Fibroblast of lung (primary cell): ENCODE measurements around the gene LAT.

Source experiments
- CTCF ChIP-seq, 2 donors: IDR thresholded peaks in 1 of 2; conservative IDR thresholded peaks in 1 of 2; 1 replicate in 1 of 2; 2 replicates in 1 of 2; pipeline ENCODE4 v1.5.1; 2011 to 2012; ENCODE audit warnings: low read length in 2 of 2, control low read depth in 1 of 2, inconsistent platforms in 1 of 2, low read depth in 1 of 2, mild to moderate bottlenecking in 1 of 2
- EZH2 ChIP-seq: IDR thresholded peaks from 2 replicates; pipeline ENCODE4 v1.5.1; 2012; ENCODE audit warnings: low read length, control low read depth, mild to moderate bottlenecking; ENCODE audit errors: missing control alignments

- TF ChIP-seq CTCF (conservative IDR thresholded peaks at IDR 0.05 in 1 of 2, IDR thresholded peaks at IDR 0.05 in 1 of 2; ENCODE audit: low read depth in 1 of 2, low read length in 2 of 2), result peak in 1 of 2 donors; percentile 35
- no peak for TF ChIP-seq EZH2
These were observed 6.9 kb upstream of the LAT start for GRCh38 chr16:28977703-28978662.
